ENCODE results near the gene SERTAD1. TPM values are rescaled to one million over a fixed set of nuclear protein-coding genes. Genes with fewer than 3 reads are reported as not detected.

The SERTAD1 gene
- total and polyA plus RNA-seq, 4 experiments from 2014 or later = 5.4 to 11.3 (median 10.6) TPM

DNA sequence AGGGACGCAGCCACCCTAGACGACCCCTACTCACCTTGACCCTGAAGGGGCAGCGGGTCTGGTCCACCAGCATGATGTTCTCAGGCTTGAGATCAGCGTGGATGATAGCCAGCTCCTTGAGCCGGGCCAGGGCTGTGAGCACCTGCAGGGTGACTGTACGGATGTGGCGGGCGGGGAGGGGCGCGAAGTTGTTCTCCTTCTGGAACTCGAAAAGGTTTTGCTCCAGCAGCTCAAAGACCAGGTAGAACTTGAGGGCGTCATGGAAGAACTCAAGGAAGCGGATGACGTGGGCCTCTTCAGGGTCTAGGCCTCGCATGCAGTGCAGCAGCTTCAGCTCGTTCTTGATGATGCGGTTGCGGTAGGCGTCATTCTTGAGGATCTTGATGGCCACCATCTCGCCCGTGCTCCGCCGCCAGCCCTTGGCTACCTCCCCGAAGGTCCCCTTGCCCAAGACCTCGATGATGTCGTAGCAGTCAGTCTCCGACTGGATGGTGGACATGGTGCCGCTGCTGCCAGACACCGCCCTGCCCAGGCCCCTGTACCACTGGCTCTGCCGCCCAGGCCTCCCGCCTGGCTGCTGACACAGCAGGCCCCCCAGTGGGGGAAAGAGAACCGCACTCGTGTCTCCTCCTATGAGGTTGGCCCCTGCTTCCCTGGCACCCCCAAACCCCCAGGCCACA is 36.2 kb downstream of the SERTAD1 start:
- no peak overlapping the region for H3K27ac Mint-ChIP-seq
- Histone ChIP-seq H3K4me3 (ENCODE audit: low read length in 2 of 2) (no peak overlapping the region), H3K9me3 (ENCODE audit: control insufficient read depth in 1 of 2, low read length in 2 of 2) (no peaks in the 10 kb centered on the region), H3K27ac (ENCODE audit: low read depth, low read length) (no peak overlapping the region), H3K4me1 (ENCODE audit: insufficient read depth, low read length) (no peaks in the 10 kb centered on the region), H3K36me3 (ENCODE audit: insufficient read depth, low read length) (no peaks in the 10 kb centered on the region), H3K27me3 (ENCODE audit: insufficient read depth, low read length) (no peaks in the 10 kb centered on the region)
- no peak overlapping the region for H3K4me3 Mint-ChIP-seq
- H3K4me1 Mint-ChIP-seq = no peaks in the 10 kb centered on the region
- CTCF ChIA-PET (ENCODE audit: partially characterized antibody) = interaction anchor here (1.0 kb wide), 1 partner anchor 84 kb away, joined by 3 read pairs; no protein-coding TSS in a partner anchor
- no peaks in the 10 kb centered on the region for H3K27me3 Mint-ChIP-seq
- no peaks in the 10 kb centered on the region for H3K36me3 Mint-ChIP-seq
- intact Hi-C loops (cut with micrococcal nuclease) = no loop called here
- no peaks in the 10 kb centered on the region for H3K9me3 Mint-ChIP-seq
- DNase-seq = no peak
- POLR2A ChIA-PET (ENCODE audit: partially characterized antibody) = interaction anchor here (0.6 kb wide), 1 partner anchor 38 kb away, joined by 3 read pairs; no protein-coding TSS in a partner anchor

DNA sequence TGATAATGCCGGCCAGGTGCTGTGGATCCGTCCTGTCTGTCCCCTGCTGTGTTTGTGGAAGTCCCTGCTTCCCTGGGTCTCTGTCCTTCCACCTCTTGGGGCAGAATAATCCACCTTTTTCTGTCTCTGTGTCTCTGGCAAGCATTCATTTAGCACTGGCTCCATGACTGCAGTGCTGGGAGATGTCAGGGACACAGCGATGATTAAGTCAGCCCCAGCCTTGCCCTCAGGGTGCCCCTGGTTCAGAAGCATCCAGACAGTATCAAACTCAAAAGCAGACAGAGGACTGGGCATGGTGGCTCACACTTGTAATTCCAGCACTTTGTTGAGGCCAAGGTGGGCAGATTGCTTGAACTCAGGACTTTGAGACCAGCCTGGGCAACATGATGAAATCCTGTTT is 37.3 kb downstream of the SERTAD1 start:
- no peak overlapping the region for H3K27ac ChIP-seq (ENCODE audit: low read depth, low read length)
- no peak for DNase-seq
- no peak overlapping the region for H3K4me3 ChIP-seq (ENCODE audit: low read length in 2 of 2)
- H3K4me1 Mint-ChIP-seq = no peaks in the 10 kb centered on the region
- H3K27ac Mint-ChIP-seq = no peak overlapping the region
- H3K9me3 Mint-ChIP-seq = no peaks in the 10 kb centered on the region
- H3K27me3 Mint-ChIP-seq = no peaks in the 10 kb centered on the region
- H3K4me3 Mint-ChIP-seq = no peak overlapping the region
- no peaks in the 10 kb centered on the region for H3K27me3 ChIP-seq (ENCODE audit: insufficient read depth, low read length)
- ChIA-PET CTCF (ENCODE audit: partially characterized antibody) (no interaction called here), POLR2A (ENCODE audit: partially characterized antibody) (no interaction called here)
- H3K9me3 ChIP-seq (ENCODE audit: control insufficient read depth in 1 of 2, low read length in 2 of 2) = no peaks in the 10 kb centered on the region
- H3K4me1 ChIP-seq (ENCODE audit: insufficient read depth, low read length) = no peaks in the 10 kb centered on the region
- intact Hi-C loops (cut with micrococcal nuclease) = no loop called here
- no peaks in the 10 kb centered on the region for H3K36me3 Mint-ChIP-seq
- H3K36me3 ChIP-seq (ENCODE audit: insufficient read depth, low read length) = no peaks in the 10 kb centered on the region

DNA sequence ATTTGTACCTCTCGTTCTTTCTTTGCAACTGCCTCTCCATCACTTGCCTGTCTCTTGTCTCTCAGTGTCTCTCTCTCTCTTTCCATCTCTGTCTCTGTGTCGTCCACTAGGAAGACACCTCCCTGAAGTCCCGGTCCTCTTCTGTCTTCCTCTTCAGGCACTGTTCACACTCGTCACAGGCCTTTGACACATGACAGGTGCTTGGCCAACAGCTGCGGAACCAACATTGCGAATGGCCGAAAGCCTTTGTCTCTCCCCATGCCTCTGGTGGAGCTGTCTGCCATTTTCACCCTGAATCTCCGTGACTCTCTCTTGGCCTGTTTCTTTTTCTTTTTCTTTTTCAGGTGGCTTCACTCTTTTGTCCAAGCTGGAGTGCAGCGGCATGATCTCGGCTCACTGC is 38.6 kb downstream of the SERTAD1 start:
- Mint-ChIP-seq H3K36me3 (no peaks in the 10 kb centered on the region), H3K4me1 (no peaks in the 10 kb centered on the region), H3K27me3 (no peaks in the 10 kb centered on the region), H3K4me3 (no peak overlapping the region), H3K9me3 (no peaks in the 10 kb centered on the region), H3K27ac (peak overlapping the region in 1 of 7 donors; percentile 15)
- H3K36me3 ChIP-seq (ENCODE audit: insufficient read depth, low read length) = no peaks in the 10 kb centered on the region
- intact Hi-C loops (cut with micrococcal nuclease) = no loop called here
- ChIA-PET CTCF (ENCODE audit: partially characterized antibody) (interaction anchor here (0.7 kb wide), 1 partner anchor 432 kb away, joined by 3 read pairs; no protein-coding TSS in a partner anchor), POLR2A (ENCODE audit: partially characterized antibody) (no interaction called here)
- H3K27ac ChIP-seq (ENCODE audit: low read depth, low read length) = no peak overlapping the region
- no peaks in the 10 kb centered on the region for H3K4me1 ChIP-seq (ENCODE audit: insufficient read depth, low read length)
- DNase-seq = no peak
- no peaks in the 10 kb centered on the region for H3K9me3 ChIP-seq (ENCODE audit: control insufficient read depth in 1 of 2, low read length in 2 of 2)
- H3K4me3 ChIP-seq (ENCODE audit: low read length in 2 of 2) = no peak overlapping the region
- no peaks in the 10 kb centered on the region for H3K27me3 ChIP-seq (ENCODE audit: insufficient read depth, low read length)

DNA sequence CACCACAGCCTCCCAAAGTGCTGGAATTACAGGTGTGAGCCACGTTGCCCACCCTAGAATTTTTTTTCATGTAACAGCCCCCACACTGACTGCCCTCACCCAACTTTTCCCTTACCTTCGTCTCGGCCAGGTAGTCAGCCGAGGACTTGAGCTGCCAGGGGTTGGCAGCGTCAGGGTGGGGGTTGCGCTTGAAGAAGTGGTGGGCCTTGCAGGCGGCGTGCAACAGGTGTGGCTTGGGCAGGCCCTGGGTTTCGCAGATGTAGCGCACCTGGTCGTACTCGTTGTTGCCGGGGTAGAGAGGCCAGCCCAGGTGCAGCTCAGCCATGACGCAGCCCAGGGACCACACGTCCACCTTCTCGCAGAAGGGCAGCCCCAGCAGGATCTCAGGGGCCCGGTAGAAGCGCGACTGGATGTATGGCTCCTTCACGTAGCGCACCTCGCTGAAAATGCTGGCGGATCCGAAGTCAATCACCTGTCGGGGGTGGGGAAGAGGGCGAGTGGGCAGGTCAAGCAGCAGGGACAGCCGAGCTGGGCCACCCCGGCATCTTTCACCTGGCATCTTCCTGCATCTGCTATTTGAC is 42.0 kb downstream of the SERTAD1 start:
- POLR2A ChIA-PET (ENCODE audit: partially characterized antibody) = no interaction called here
- H3K4me3 ChIP-seq (ENCODE audit: low read length in 2 of 2) = no peak overlapping the region
- H3K9me3 ChIP-seq (ENCODE audit: control insufficient read depth in 1 of 2, low read length in 2 of 2) = no peaks in the 10 kb centered on the region
- no peaks in the 10 kb centered on the region for H3K27me3 ChIP-seq (ENCODE audit: insufficient read depth, low read length)
- Mint-ChIP-seq H3K36me3 (no peaks in the 10 kb centered on the region), H3K4me1 (no peaks in the 10 kb centered on the region), H3K27me3 (no peaks in the 10 kb centered on the region), H3K27ac (no peak overlapping the region), H3K4me3 (no peak overlapping the region), H3K9me3 (no peaks in the 10 kb centered on the region)
- H3K4me1 ChIP-seq (ENCODE audit: insufficient read depth, low read length) = no peaks in the 10 kb centered on the region
- H3K27ac ChIP-seq (ENCODE audit: low read depth, low read length) = no peak overlapping the region
- CTCF ChIA-PET (ENCODE audit: partially characterized antibody) = no interaction called here
- peak in 1 of 5 donors; percentile 8 for DNase-seq
- H3K36me3 ChIP-seq (ENCODE audit: insufficient read depth, low read length) = no peaks in the 10 kb centered on the region
- intact Hi-C loops (cut with micrococcal nuclease) = no loop called here

DNA sequence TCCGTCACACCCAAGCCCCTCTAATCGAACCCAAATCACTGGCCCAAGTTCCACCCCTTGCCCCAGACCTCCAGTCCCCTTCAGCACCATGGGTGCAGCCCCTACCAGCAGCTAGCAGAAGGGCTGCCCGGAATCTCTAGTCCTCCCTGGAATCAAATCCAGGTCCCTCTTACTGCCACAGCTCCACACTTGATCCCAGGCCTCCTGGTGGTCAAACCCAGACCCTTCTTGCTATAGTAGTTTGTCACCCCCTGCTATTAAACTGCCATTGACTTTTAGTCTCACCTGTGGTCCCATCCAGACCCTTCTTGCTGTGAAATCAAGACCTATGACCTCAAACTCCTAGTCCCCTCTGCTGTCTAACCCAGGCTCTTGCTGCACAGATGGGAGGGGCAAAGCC is 44.5 kb downstream of the SERTAD1 start:
- no peak overlapping the region for H3K4me3 Mint-ChIP-seq
- no peak overlapping the region for H3K27ac ChIP-seq (ENCODE audit: low read depth, low read length)
- H3K36me3 Mint-ChIP-seq = peaks cover 3 to 4% of the 10 kb centered on the region in 2 donors
- CTCF ChIA-PET (ENCODE audit: partially characterized antibody) = no interaction called here
- no peaks in the 10 kb centered on the region for H3K36me3 ChIP-seq (ENCODE audit: insufficient read depth, low read length)
- no peak overlapping the region for H3K4me3 ChIP-seq (ENCODE audit: low read length in 2 of 2)
- POLR2A ChIA-PET (ENCODE audit: partially characterized antibody) = interaction anchor here (1.6 kb wide), 1 partner anchor 33 kb away, joined by 3 read pairs; the partner anchor contains the start of genes C19orf47 and PLD3
- no peaks in the 10 kb centered on the region for H3K27me3 Mint-ChIP-seq
- no peak for DNase-seq
- H3K4me1 ChIP-seq (ENCODE audit: insufficient read depth, low read length) = no peaks in the 10 kb centered on the region
- no peaks in the 10 kb centered on the region for H3K9me3 ChIP-seq (ENCODE audit: control insufficient read depth in 1 of 2, low read length in 2 of 2)
- no peaks in the 10 kb centered on the region for H3K4me1 Mint-ChIP-seq
- intact Hi-C loops (cut with micrococcal nuclease) = no loop called here
- H3K27me3 ChIP-seq (ENCODE audit: insufficient read depth, low read length) = no peaks in the 10 kb centered on the region
- H3K27ac Mint-ChIP-seq = peak overlapping the region in 2 of 7 donors; percentile 24 to 62
- H3K9me3 Mint-ChIP-seq = no peaks in the 10 kb centered on the region

DNA sequence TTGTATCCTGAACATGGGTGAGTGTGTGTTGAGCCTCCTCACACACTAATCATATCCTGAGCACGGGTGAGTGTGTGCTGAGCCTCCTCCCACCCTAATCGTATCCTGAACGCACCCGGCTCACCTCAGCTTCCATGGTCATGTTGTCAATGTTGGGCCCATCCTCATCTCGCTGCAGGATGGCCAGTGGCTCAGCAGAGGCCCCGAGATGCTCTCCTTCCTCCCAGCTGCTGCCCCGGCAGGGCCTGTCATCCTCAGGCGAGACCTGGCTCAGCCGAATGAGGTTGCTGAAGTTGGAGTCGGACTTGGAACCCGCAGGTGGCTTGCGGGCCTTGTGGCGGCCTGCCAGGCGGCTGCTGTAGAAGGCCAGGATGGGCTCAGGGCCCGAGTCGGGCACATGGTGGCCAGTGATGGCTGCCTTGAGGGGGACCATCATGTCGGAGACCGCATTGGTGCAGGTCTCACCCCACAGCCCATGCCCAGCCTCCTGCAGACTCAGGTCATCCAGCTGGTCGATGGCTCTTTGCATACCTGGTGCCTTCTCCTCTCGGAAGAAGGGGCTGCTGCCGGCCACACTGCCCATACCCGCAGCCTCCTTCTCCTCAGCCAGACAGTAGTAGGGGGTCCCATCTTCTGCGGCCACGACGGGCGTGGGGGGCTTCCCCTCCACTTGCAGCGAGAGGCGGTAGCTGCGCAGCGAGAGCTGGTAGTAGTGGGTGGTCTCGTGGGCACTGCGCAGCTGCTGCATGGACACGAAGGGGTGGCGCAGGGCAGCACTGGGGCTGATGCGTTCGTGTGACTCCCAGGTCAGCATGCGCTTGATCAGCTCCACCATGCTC is 45.4 kb downstream of the SERTAD1 start:
- ChIA-PET CTCF (ENCODE audit: partially characterized antibody) (interaction anchor here (1.3 kb wide), 1 partner anchor 84 kb away, joined by 3 read pairs; no protein-coding TSS in a partner anchor), POLR2A (ENCODE audit: partially characterized antibody) (interaction anchor here (1.6 kb wide), 1 partner anchor 32 kb away, joined by 3 read pairs; the partner anchor contains the start of genes C19orf47 and PLD3)
- no peak overlapping the region for H3K4me3 Mint-ChIP-seq
- no peaks in the 10 kb centered on the region for H3K27me3 Mint-ChIP-seq
- no peak overlapping the region for H3K27ac Mint-ChIP-seq
- no peak overlapping the region for H3K27ac ChIP-seq (ENCODE audit: low read depth, low read length)
- H3K4me1 Mint-ChIP-seq = no peaks in the 10 kb centered on the region
- no peaks in the 10 kb centered on the region for H3K36me3 ChIP-seq (ENCODE audit: insufficient read depth, low read length)
- H3K9me3 Mint-ChIP-seq = no peaks in the 10 kb centered on the region
- peak in 1 of 5 donors; percentile 17 for DNase-seq
- no peaks in the 10 kb centered on the region for H3K9me3 ChIP-seq (ENCODE audit: control insufficient read depth in 1 of 2, low read length in 2 of 2)
- no peaks in the 10 kb centered on the region for H3K4me1 ChIP-seq (ENCODE audit: insufficient read depth, low read length)
- no peaks in the 10 kb centered on the region for H3K27me3 ChIP-seq (ENCODE audit: insufficient read depth, low read length)
- intact Hi-C loops (cut with micrococcal nuclease) = no loop called here
- H3K4me3 ChIP-seq (ENCODE audit: low read length in 2 of 2) = no peak overlapping the region
- H3K36me3 Mint-ChIP-seq = peaks cover 3 to 5% of the 10 kb centered on the region in 2 donors
